RWPE2 (cell line): ENCODE results near the gene GSDME.
A peak's percentile ranks its signal among the peaks of the same experiment; 100 is the strongest.

Experiments
- ATAC-seq: fragments of 200-7000 bp; cut with Tn5 transposase; 3 replicates; pipeline ENCODE4 v1.9.1; 2021; ENCODE audit warnings: low read depth
- DNase-seq: peaks from one replicate; pipeline ENCODE4 v3.0.0-alpha.2; 2020; ENCODE audit warnings: low spot score
- H3K27ac ChIP-seq: fragments of 450-650 bp; 2 replicates; pipeline ENCODE4 v1.5.1; 2017; ENCODE audit warnings: mild to moderate bottlenecking; ENCODE audit not compliant: poor library complexity, severe bottlenecking
- H3K27me3 ChIP-seq: fragments of 250-450 bp; sonication (Bioruptor Pico); 2 replicates; pipeline ENCODE4 v1.5.1; 2021; ENCODE audit warnings: mild to moderate bottlenecking, moderate library complexity; ENCODE audit not compliant: insufficient read depth, poor library complexity, severe bottlenecking
- H3K36me3 ChIP-seq: fragments of 250-450 bp; sonication (Bioruptor Pico); 2 replicates; pipeline ENCODE4 v1.5.1; 2020; ENCODE audit warnings: low read depth, mild to moderate bottlenecking, moderate library complexity
- H3K4me1 ChIP-seq: fragments of 250-450 bp; sonication (Bioruptor Pico); 2 replicates; pipeline ENCODE4 v1.5.1; 2021; ENCODE audit warnings: mild to moderate bottlenecking, moderate library complexity; ENCODE audit not compliant: insufficient read depth, poor library complexity, severe bottlenecking
- H3K4me3 ChIP-seq: fragments of 250-450 bp; sonication (Bioruptor Pico); 2 replicates; pipeline ENCODE4 v1.5.1; 2021; ENCODE audit warnings: mild to moderate bottlenecking, moderate library complexity; ENCODE audit not compliant: severe bottlenecking
- H3K9me3 ChIP-seq: fragments of 250-450 bp; sonication (Bioruptor Pico); 2 replicates; pipeline ENCODE4 v1.5.1; 2021; ENCODE audit warnings: mild to moderate bottlenecking, moderate library complexity; ENCODE audit not compliant: severe bottlenecking
- CTCF ChIP-seq: fragments of 450-650 bp; IDR thresholded peaks from one replicate; pipeline ENCODE4 v1.5.1; 2017; ENCODE audit warnings: mild to moderate bottlenecking, moderate library complexity; ENCODE audit not compliant: poor library complexity, severe bottlenecking

The GSDME gene

GRCh38 chr7:24763303-24763901, 6.1 kb upstream of the GSDME start:
- Histone ChIP-seq H3K4me1 (no peaks in the 10 kb centered on the region), H3K4me3 (no peak overlapping the region), H3K9me3 (no peaks in the 10 kb centered on the region), H3K36me3 (no peaks in the 10 kb centered on the region), H3K27me3 (no peaks in the 10 kb centered on the region), H3K27ac (no peak overlapping the region)
- no peak for DNase-seq
- no peak for TF ChIP-seq CTCF
- no peak for ATAC-seq

- no peak overlapping the region for H3K27ac ChIP-seq
- no peak overlapping the region for H3K4me3 ChIP-seq
- no peak for TF ChIP-seq CTCF
- DNase-seq (no peak), ATAC-seq (no peak)
- no peaks in the 10 kb centered on the region for H3K27me3 ChIP-seq
- H3K36me3 ChIP-seq, result no peaks in the 10 kb centered on the region
- H3K9me3 ChIP-seq, result no peaks in the 10 kb centered on the region
- no peaks in the 10 kb centered on the region for H3K4me1 ChIP-seq
Measured at GRCh38 chr7:24762771-24763170, 5.5 kb upstream of the GSDME start.

- Histone ChIP-seq H3K9me3 (no peaks in the 10 kb centered on the region), H3K27ac (no peak overlapping the region), H3K4me3 (no peak overlapping the region), H3K36me3 (no peaks in the 10 kb centered on the region), H3K4me1 (peaks cover 5% of the 10 kb centered on the region), H3K27me3 (no peaks in the 10 kb centered on the region)
- no peak for TF ChIP-seq CTCF
- DNase-seq (no peak), ATAC-seq (no peak)
Measured at GRCh38 chr7:24760968-24761367, 3.7 kb upstream of the GSDME start.

DNA sequence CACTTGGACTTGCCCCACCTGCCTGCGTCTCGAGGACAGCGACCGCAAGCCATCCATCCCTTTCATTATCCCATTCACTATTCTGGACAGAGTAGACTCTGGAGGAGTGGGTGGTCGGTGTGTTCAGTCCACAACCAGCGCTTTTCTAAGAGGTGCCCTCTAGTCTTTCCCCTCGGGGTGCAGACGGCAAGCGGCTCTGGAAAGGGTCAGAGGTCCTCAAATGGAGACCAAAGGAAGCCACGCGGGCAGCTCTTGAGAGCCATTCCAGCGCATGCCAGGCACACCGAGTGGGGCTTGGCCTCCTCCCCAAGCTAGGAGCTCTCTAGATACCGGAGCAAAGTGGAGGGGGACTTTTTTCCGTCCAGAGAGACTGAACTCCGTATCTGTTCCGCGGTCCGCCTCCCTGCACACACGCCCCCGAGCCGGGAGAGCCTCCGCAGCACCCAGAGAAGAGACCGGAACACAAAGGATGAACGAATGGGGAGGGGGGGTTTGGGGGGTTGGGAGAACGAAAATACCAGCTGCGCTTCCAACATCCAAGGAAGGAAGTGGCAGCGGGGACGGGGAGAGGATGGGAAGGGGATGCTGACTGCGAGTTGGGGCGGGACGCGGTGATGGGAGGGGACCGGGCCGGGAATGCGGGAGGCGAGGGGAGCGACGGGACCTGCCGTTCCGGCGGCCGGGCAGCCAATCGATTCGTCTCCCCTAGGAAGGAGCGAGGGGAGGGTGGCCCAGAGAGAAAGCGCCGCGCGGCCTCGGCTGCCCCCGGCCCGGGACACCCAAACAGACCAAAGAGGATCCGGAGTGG, 515 bp downstream of the GSDME start:
- DNase-seq (peak; percentile 72), ATAC-seq (peak; percentile 44)
- Histone ChIP-seq H3K4me1 (peaks cover 40% of the 10 kb centered on the region), H3K36me3 (peaks cover 13% of the 10 kb centered on the region; the same call in 1 of the 2 replicates), H3K4me3 (peak overlapping the region; percentile 90), H3K27ac (peak overlapping the region; percentile 97), H3K9me3 (no peaks in the 10 kb centered on the region), H3K27me3 (no peaks in the 10 kb centered on the region)
- TF ChIP-seq CTCF, result no peak
